HG02678 (cell line): ENCODE measurements around the gene STARD7.
"Not testable (repeated sequence)": the region's sequence is repeated elsewhere in the genome, so short reads cannot be mapped to it uniquely, and the experiment has no call there.

Experiments
- ATAC-seq: cut with Tn5 transposase; IDR thresholded peaks from one replicate; pipeline ENCODE4 v1.9.1; 2021; ENCODE audit warnings: mild to moderate bottlenecking, moderate library complexity; ENCODE audit not compliant: unreplicated experiment

The STARD7 gene, protein sequence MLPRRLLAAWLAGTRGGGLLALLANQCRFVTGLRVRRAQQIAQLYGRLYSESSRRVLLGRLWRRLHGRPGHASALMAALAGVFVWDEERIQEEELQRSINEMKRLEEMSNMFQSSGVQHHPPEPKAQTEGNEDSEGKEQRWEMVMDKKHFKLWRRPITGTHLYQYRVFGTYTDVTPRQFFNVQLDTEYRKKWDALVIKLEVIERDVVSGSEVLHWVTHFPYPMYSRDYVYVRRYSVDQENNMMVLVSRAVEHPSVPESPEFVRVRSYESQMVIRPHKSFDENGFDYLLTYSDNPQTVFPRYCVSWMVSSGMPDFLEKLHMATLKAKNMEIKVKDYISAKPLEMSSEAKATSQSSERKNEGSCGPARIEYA

DNA sequence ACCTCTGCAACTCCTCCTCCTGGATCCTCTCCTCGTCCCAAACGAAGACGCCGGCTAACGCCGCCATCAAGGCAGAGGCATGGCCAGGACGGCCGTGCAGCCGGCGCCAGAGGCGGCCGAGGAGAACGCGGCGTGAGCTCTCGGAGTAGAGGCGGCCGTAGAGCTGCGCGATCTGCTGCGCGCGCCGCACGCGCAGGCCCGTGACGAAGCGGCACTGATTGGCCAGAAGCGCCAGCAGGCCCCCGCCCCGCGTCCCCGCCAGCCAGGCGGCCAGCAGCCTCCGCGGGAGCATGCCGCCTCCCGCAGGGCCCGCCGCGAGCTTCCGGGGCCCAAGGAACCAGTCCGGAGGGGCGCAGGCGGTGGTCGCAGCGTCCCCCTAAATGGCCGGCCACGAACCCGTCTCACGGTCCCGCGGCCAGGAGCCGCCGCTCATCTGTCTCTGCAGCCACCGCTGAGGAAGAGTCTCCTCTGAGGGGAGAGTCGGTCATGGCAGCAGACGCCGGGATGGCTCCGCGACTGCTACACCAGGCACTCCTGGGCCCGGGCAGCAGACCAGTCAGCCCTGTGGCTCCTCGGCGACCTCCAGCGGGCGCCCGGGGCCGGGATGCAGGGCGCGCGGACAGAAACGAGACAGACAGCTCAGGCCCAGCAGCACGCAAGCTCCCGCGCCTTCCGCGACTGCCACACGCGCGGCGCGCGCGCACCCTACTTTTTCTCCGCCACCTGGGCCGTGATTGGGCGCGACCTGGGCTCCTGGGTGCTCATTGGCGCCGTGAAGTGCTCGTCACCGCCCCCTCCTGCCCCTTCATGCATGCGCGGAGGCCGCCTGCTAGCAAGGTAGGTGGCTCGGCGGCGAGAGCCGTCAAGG, at the start of gene STARD7:
Gene STARD7, minus strand, starts transcription at position 685 of the 868 bp plus-strand sequence. Its CDS starts 393 bp downstream, at position 292.
- peak; percentile 85 for ATAC-seq

DNA sequence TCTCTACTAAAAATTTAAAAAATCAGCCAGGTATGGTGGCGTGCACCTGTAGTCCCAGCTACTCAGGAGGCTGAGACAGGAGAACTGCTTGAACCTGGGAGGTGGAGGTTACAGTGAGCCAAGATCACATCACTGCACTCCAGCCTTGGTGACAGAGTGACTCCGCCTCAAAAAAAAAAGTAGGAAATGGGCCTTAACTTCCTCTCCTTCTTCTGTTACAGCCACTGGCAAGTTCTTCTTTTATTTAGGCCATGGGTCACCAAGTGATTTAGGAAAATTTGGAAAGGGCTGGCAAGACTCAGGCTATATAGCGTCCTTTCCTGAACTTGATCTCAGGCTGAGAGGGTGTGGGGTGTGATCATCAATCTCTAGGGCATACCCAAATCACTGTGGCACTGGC, 49.1 kb upstream of the STARD7 start:
- not testable (repeated sequence) for ATAC-seq

DNA sequence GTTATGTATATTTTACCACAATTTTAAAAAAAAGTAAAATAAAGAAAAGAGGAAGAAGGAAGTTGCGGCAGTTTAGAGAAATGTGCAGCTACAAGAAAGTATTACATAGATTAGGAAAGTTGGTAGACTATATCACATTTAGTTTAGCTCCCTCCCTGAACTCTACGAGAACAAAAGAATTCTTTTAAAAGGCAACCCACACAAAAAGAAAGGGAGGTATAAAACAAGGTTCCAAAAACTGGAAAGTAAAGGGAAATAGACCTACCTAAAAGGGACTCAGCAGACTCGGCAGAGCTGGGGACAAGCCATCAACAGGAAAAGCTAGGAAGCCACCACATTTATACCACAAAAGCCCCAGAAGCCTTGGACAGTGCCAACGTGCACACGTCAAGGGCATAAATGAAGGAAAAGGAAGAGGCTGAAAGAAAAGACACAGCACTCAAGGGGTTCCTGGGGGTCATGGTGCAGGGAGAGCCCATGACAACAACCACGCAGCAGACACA, 48.0 kb upstream of the STARD7 start:
- no peak for ATAC-seq

DNA sequence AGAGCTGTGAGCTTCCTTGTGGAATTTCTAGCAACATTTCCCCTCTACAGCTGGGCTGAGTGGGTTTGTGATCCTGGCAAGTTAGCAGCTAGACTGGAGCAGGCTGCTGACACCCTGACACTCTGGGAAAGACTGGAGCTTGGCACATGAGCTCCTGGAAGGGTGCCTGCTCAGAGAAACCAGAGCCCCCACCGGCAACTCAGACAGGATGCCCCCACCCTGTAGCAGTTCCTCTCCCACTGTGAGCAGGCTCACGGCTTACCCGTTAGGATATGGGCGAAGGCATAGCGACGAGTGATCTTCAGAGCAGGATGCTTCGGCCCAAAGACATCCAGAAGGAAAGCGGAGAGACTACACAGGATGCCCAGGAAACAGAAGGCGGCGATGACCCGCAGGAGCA, 45.9 kb upstream of the STARD7 start:
- ATAC-seq: no peak

DNA sequence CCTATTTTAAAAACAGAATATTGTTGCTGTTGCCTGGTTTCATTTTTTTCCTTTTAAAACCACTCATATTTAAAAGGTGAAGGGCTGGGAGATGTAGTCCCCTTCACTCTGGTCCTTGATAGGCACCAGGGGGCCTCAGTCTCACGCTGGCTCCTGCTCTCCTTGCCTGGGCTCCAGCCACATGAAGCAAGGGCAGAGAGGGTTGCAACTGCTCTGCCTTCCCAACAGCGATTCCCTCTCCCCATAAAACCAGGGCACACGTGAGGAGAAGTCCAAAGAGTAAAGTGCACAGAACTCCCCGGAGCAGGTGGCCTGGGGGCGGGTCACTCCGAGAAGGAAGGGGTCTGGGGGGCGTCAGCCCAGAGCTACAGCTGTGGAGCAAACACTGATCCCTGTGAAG, 44.4 kb upstream of the STARD7 start:
- no peak for ATAC-seq

DNA sequence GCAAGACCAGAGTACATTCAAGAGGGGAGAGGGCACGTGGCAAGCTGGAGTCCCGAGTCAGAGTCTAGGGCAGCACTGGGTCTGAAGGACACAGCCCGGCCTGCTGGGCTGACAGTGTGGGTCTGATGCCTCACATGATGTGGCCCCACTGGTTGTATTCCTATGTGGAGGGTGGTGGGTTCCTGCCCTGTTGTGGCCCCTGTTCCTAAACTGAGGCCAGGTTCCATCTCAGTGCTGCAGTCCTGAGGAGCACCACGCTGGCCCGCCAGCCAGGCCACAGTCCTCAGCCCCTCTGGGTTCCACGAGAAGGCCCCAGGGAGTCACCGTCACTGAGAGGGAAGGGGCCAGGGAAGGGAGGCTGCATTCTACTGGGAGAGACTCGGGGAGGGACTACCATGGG, 43.9 kb upstream of the STARD7 start:
- no peak for ATAC-seq

DNA sequence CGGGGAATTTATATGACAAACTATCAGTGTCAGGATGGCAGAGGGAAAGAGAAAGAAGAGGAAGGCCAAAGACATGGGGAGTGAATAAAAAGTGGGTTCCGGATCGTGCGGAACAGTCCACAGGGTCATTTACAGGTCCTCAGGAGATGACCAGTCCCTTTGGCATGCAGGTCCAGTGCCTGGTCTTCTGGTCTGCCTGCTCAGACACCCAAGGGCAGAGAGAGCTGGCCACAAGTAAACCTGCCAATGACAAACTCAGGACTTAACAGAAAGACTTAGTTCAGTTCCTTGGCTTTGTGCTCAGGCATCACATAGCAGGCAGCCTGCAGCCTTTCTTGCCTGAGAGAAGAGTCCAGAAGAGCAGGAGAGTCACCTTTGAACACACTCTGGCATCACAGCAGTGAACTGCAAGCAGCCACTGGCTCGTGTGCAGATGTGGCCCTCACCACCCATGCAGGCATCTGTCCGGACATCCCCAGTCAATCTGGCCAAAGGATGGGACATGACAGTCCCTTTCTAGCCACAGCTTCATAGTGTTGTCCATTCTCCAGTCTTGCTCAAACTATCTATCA, 43.2 kb upstream of the STARD7 start:
- ATAC-seq: no peak

DNA sequence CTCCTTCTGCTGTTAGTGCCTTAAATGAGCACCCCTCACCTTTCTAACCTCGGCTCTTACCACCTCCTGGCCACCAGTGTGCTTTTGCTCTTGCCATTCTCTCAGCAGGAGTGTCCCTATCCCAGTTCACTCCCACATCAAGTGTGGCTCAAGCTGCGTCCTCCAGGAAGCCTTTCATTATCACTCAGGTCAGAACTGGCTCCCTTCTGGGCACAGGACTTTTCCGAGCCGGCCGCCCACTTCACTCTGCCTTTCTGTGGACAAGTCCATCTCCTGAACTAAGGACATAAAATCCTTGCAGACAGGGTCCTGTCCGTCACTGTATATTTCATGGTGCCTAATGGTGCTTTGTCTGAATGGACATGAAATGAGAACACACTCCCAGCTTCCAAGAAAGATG, 41.6 kb upstream of the STARD7 start:
- ATAC-seq: no peak

DNA sequence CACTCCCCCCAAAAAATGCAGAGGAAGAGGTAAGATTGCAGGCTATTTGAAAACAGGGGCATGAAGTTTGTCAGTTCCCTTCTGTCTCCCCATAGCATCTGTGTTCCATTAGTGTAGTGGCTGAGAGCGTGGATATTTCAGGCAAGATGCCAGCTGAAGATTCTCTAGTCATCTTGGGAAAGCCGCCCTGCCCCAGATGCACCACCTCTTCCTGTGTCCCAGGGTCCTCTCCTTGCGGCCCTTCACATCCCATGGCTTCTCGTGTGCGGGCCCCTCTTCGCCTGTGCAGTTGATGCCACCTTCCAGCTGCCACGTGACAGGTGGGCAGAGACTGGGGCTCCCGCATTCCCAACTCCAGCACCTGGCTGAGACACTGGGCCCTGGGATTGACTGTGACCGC, 41.0 kb upstream of the STARD7 start:
- ATAC-seq: no peak

DNA sequence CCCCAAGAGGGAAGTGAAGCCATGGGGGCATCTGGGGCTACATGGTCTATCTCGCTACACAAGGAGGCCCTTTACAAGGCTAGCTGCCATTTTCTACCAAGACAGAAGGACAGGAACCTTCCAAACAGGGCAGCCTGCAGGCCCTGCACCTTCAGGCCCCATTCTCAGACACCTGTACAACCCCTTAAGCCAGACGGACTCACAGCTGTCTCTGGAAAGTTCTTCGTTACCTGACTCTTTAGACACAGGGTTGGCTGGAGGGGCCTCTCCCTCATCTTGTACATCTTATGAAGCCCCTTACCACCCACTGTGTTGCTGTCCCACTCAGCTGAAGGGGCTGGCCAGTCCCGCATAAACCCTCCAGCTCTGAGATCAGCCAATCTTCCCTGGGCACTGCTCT, 40.0 kb upstream of the STARD7 start:
- no peak for ATAC-seq

DNA sequence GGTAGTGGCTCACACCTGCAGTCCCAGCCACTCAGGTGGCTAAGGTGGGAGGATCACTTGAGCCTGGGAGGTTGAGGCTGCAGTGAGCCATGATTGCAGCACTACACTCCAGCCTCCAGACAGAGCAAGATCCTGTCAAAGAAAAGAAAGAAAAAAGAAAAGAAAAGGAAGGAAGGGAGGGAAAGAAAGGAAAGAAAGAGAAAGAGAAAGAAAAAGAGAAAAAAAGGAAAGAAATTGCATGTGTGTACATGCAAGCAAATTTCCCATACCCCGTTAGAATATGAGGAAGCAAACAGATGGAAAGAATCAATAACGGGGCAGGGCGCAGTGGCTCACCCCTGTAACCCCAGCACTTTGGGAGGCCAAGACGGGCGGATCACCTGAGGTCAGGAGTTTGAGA, 39.3 kb upstream of the STARD7 start:
- ATAC-seq: no peak

DNA sequence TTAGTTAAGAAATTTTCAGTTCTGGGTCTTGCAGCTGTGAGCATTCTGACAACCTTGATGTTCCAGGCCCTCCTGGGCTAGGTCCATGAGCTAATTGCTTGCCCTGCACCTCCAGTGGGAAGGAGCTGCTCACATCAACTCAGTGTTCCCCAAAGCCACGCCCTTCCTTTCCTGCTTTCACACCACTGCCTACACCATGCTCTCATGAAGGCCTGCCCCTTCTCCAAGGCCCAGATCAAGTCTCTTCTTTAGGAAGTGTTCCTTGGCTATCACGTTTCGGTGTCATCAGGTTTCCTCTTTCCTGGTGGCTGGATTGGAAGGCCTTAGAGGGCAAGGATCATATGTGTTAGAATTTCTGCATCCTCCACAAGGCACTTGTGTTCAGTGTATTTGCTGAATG, 38.4 kb upstream of the STARD7 start:
- ATAC-seq: no peak

DNA sequence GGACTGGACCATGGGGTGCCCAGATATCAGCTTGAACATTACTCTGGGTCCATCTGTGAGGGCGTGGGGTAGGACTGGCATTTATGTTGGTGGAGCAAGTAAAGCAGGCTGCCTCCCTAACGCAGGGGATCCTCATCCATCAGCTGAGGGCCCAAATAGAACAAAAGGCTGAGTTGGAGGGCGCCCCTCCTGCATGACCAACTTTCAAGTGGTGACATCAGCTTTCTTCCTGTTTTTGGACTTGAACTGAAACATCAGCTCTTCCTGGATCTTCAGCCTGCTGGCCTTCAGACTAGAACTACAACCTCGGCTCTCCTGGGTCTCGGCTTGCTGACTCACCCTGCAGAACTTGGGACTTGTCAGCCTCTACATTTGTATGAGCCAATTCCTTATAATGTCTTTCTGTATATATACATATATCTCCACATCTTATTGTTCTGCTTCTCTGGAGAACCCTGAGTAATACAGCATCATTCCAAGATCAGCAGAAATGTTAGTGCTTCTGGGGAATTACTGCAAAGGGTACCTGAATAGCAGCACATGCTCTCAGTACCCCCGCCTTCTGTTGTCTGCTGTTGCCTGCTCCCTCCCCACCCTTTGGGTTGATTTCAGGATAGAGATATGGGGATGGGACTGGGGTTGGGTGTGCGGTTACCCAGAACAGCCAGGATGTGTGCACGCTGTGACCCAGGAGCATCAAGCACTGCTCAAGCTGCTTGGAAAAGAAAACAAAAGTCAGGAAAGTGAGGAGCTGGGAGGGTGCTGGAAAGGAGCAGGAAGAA, 37.2 kb upstream of the STARD7 start:
- no peak for ATAC-seq

DNA sequence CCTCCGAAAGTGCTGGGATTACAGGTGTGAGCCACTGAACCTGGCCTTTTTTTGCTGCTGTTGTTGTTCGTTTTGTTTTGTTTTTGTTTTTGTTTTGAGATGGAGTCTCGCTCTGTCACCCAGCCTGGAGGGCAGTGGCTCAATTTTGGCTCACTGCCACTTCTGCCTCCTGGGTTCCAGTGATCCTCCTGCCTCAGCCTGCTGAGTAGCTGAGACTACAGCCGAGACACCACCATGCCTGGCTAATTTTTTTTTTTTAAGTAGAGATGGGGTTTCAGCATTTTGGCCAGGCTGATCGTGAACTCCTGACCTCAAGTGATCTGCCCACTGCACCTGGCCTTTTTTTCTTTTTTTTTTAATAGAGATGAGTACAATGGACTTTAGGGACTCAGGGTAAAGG, 35.2 kb upstream of the STARD7 start:
- ATAC-seq: no peak

DNA sequence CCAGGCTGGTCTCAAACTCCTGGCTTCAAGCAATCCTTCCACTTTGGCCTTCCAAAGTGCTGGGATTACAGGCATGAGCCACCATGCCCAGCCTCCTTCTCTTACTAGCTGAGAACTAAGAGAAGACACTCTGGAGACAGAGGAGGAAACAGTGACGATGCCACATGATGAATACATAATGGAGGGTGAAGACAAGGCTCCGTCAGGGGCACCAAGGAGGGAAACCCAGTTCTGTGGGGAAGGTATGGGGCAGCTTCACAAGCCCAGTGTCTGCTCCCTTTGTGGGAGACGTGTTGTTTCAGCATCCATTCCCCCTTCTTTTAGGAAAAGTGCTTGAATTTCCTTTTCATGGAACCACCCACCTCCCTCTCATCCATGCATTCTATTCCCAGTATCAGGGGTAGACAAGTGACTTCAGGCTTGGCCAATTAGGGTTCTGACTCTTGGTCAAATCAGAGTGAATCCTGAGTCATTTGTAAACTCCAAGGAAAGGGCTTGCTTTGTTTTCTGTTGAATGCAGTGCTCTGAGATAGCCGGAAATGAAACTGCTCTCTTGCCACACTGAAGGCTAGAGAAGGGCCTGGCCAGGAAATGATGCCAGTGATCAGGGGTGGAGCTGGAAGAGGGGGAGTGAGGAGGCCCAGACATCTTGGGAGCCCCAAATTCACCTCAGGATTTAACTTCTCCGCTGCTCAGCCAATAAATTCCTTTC, 33.4 kb upstream of the STARD7 start:
- ATAC-seq: peak; percentile 92

DNA sequence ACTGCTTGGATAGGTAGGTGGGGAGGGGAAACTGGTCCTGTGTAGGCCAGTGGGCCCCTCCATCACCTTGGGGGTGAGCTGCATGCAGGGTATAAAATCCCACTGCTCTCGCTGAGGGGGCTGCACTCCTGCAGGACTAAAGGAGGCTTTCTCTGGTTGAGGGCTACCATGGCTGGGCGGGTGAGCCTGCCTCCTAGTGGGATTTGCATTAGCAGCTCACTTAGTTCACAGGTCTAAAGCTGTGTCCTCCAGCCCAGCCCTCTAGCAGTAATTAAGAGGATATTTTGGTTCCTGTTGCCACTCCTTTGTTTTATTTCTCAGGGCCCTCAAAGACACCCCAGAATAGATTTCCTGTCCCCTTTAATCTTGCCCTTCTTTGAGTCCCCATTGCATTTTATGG, 32.6 kb upstream of the STARD7 start:
- no peak for ATAC-seq

DNA sequence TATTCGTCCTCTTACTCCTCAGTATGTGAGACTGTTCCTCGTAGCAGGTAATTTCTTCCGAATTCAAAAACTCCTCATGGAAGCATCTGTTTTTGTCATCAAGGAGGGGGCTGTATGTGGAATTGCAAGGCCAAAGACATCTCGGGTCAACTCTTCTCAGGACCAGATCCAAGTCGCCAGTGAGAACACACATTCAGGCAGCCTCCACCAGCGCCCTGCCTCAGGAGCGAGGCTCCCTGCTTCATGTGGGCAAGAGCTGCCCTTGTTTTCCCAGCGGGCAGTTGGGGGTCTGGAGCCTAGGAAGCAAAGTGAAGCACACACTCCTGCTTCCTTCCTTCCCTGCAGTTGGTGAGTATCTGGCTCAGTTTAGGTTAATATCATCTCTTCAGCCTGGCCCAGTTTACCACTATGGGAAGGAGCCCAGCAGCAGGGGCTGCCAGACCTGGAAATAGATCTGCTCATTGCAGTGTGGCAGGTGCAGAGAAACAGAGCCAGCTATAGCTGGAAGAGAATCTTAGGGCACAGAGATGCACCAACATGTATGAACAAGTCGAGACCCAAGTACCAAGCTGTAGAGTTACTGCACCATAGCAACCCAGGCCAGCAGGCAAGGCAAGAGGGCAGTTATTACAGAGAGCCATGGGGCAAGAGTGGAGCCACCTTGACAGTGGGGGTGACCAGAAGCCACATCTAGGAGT, 31.9 kb upstream of the STARD7 start:
- no peak for ATAC-seq

DNA sequence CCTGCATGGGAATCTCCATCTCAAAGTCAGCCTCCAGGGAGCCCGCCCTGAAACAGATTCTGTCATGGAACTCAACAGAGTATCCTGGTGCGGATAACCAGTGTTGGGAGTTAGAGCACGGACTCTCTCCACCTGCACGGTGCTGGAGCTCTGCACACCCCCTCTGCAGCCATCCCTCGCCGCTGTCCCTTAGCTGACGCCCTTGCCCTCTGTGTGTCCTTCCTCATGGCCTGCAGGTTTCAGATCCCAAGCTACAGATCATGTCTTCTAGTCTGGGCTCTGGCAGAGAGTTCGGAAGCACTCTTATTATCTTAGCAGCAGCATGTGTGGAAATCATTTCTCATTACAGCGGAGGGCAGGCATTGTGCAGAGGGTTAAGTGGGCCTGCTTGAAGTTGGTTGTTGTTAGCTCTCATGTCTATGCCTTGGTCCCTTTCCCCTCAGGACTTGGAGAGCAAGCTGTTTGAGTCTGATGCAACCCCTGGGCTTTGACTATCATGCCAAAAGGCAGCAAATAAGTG, 31.2 kb upstream of the STARD7 start:
- no peak for ATAC-seq

DNA sequence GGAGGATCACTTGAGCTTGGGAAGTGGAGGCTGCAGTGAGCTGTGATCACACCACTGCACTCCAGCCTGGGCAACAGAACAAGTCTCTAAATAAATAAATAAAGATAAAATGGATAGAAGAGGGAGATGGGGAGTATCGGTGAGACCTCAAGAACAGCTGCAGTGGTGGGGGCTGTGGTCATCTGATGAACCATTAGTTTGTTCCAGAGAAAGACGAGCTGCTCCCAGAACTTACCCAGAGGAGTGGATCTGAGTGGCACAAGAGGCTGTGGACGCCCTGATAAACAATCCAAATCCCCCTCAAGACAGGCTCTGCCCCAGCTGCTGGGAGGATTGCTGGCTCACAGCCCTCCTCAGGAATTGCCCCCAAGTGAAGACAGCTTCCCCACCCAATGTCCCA, 30.5 kb upstream of the STARD7 start:
- no peak for ATAC-seq
